ENCODE measurements around the gene FARS2. TPM values are rescaled to one million over a fixed set of nuclear protein-coding genes. Genes with fewer than 3 reads are reported as not detected.

The FARS2 gene
- total RNA-seq, 2 donors from 2014 or later, result 20.7 to 26.4 TPM

- Mint-ChIP-seq H3K27me3 (no peaks in the 10 kb centered on the region), H3K4me3 (no peak overlapping the region), H3K27ac (peak overlapping the region; percentile 19), H3K4me1 (peaks cover 16% of the 10 kb centered on the region), H3K36me3 (ENCODE audit: low read depth) (no peaks in the 10 kb centered on the region)
- ATAC-seq (no peak), DNase-seq (no peak)
- H3K9me3 ChIP-seq (ENCODE audit: control insufficient read depth, low read length, poor library complexity, severe bottlenecking), result no peaks in the 10 kb centered on the region
Measured at GRCh38 chr6:5389086-5389745, 127.9 kb downstream of the FARS2 start.

- DNase-seq, result no peak
- Mint-ChIP-seq H3K4me1 (peaks cover 16% of the 10 kb centered on the region), H3K4me3 (no peak overlapping the region), H3K27ac (no peak overlapping the region), H3K27me3 (no peaks in the 10 kb centered on the region), H3K36me3 (ENCODE audit: low read depth) (no peaks in the 10 kb centered on the region)
- ATAC-seq, result no peak
- no peaks in the 10 kb centered on the region for H3K9me3 ChIP-seq (ENCODE audit: control insufficient read depth, low read length, poor library complexity, severe bottlenecking)
Measured at GRCh38 chr6:5390177-5390576, 128.9 kb downstream of the FARS2 start.

GRCh38 chr6:5394280-5394679 lies 133.0 kb downstream of the FARS2 start:
- no peak overlapping the region for H3K4me3 Mint-ChIP-seq
- no peak overlapping the region for H3K27ac Mint-ChIP-seq
- ATAC-seq (no peak), DNase-seq (no peak)
- H3K4me1 Mint-ChIP-seq, result peaks cover 21% of the 10 kb centered on the region
- no peaks in the 10 kb centered on the region for H3K9me3 ChIP-seq (ENCODE audit: control insufficient read depth, low read length, poor library complexity, severe bottlenecking)
- H3K36me3 Mint-ChIP-seq (ENCODE audit: low read depth), result no peaks in the 10 kb centered on the region
- H3K27me3 Mint-ChIP-seq, result no peaks in the 10 kb centered on the region

GRCh38 chr6:5395719-5396118 lies 134.4 kb downstream of the FARS2 start:
- Mint-ChIP-seq H3K4me3 (no peak overlapping the region), H3K27ac (no peak overlapping the region), H3K27me3 (no peaks in the 10 kb centered on the region)

GRCh38 chr6:5398530-5398929 lies 137.2 kb downstream of the FARS2 start:
- Mint-ChIP-seq H3K27me3 (no peaks in the 10 kb centered on the region), H3K27ac (no peak overlapping the region), H3K4me1 (peaks cover 16% of the 10 kb centered on the region), H3K36me3 (ENCODE audit: low read depth) (peaks cover 2% of the 10 kb centered on the region), H3K4me3 (no peak overlapping the region)
- ATAC-seq (peak; percentile 82), DNase-seq (no peak)
- no peaks in the 10 kb centered on the region for H3K9me3 ChIP-seq (ENCODE audit: control insufficient read depth, low read length, poor library complexity, severe bottlenecking)

More at GRCh38 chr6:5395719-5396118, 134.4 kb downstream of the FARS2 start:
- no peaks in the 10 kb centered on the region for H3K9me3 ChIP-seq (ENCODE audit: control insufficient read depth, low read length, poor library complexity, severe bottlenecking)
- DNase-seq, result no peak
- Mint-ChIP-seq H3K4me1 (peaks cover 25% of the 10 kb centered on the region), H3K36me3 (ENCODE audit: low read depth) (peaks cover 2% of the 10 kb centered on the region)
- ATAC-seq, result no peak

GRCh38 chr6:5399391-5399790 lies 138.1 kb downstream of the FARS2 start:
- Mint-ChIP-seq H3K36me3 (ENCODE audit: low read depth) (peaks cover 2% of the 10 kb centered on the region), H3K4me1 (peaks cover 16% of the 10 kb centered on the region), H3K27ac (no peak overlapping the region), H3K4me3 (no peak overlapping the region), H3K27me3 (no peaks in the 10 kb centered on the region)
- no peaks in the 10 kb centered on the region for H3K9me3 ChIP-seq (ENCODE audit: control insufficient read depth, low read length, poor library complexity, severe bottlenecking)
- no peak for DNase-seq
- no peak for ATAC-seq

GRCh38 chr6:5401845-5402738 lies 140.8 kb downstream of the FARS2 start:
- ATAC-seq, result no peak
- Mint-ChIP-seq H3K36me3 (ENCODE audit: low read depth) (peaks cover 2% of the 10 kb centered on the region), H3K4me1 (peaks cover 11% of the 10 kb centered on the region), H3K27ac (no peak overlapping the region), H3K4me3 (no peak overlapping the region), H3K27me3 (no peaks in the 10 kb centered on the region)
- DNase-seq, result no peak
- no peaks in the 10 kb centered on the region for H3K9me3 ChIP-seq (ENCODE audit: control insufficient read depth, low read length, poor library complexity, severe bottlenecking)

GRCh38 chr6:5403076-5403475 lies 141.8 kb downstream of the FARS2 start:
- no peak for DNase-seq
- H3K36me3 Mint-ChIP-seq (ENCODE audit: low read depth), result peaks cover 3% of the 10 kb centered on the region
- H3K9me3 ChIP-seq (ENCODE audit: control insufficient read depth, low read length, poor library complexity, severe bottlenecking), result no peaks in the 10 kb centered on the region
- H3K27ac Mint-ChIP-seq, result no peak overlapping the region
- H3K4me3 Mint-ChIP-seq, result no peak overlapping the region
- peaks cover 10% of the 10 kb centered on the region for H3K4me1 Mint-ChIP-seq
- no peak for ATAC-seq
- no peaks in the 10 kb centered on the region for H3K27me3 Mint-ChIP-seq

GRCh38 chr6:5403609-5404008 lies 142.3 kb downstream of the FARS2 start:
- DNase-seq, result no peak
- no peak overlapping the region for H3K4me3 Mint-ChIP-seq
- ATAC-seq, result no peak
- H3K36me3 Mint-ChIP-seq (ENCODE audit: low read depth), result peaks cover 5% of the 10 kb centered on the region
- peaks cover 12% of the 10 kb centered on the region for H3K4me1 Mint-ChIP-seq
- H3K9me3 ChIP-seq (ENCODE audit: control insufficient read depth, low read length, poor library complexity, severe bottlenecking), result no peaks in the 10 kb centered on the region
- H3K27me3 Mint-ChIP-seq, result no peaks in the 10 kb centered on the region
- no peak overlapping the region for H3K27ac Mint-ChIP-seq

- no peak overlapping the region for H3K4me3 Mint-ChIP-seq
- no peak for ATAC-seq
- no peak overlapping the region for H3K27ac Mint-ChIP-seq
- H3K4me1 Mint-ChIP-seq, result peaks cover 5% of the 10 kb centered on the region
- H3K27me3 Mint-ChIP-seq, result no peaks in the 10 kb centered on the region
- peaks cover 6% of the 10 kb centered on the region for H3K36me3 Mint-ChIP-seq (ENCODE audit: low read depth)
- H3K9me3 ChIP-seq (ENCODE audit: control insufficient read depth, low read length, poor library complexity, severe bottlenecking), result no peaks in the 10 kb centered on the region
- no peak for DNase-seq
Measured at GRCh38 chr6:5405976-5406375, 144.7 kb downstream of the FARS2 start.

- Mint-ChIP-seq H3K4me1 (peaks cover 9% of the 10 kb centered on the region), H3K4me3 (no peak overlapping the region)
- no peak for ATAC-seq
Measured at GRCh38 chr6:5411414-5411813, 150.1 kb downstream of the FARS2 start.

GRCh38 chr6:5412017-5412416 lies 150.7 kb downstream of the FARS2 start:
- no peak overlapping the region for H3K27ac Mint-ChIP-seq
- peaks cover 13% of the 10 kb centered on the region for H3K36me3 Mint-ChIP-seq (ENCODE audit: low read depth)
- no peaks in the 10 kb centered on the region for H3K27me3 Mint-ChIP-seq
- no peak for DNase-seq
- H3K9me3 ChIP-seq (ENCODE audit: control insufficient read depth, low read length, poor library complexity, severe bottlenecking), result no peaks in the 10 kb centered on the region
- H3K4me3 Mint-ChIP-seq, result no peak overlapping the region
- H3K4me1 Mint-ChIP-seq, result peaks cover 9% of the 10 kb centered on the region
- ATAC-seq, result no peak

More at GRCh38 chr6:5411414-5411813, 150.1 kb downstream of the FARS2 start:
- H3K9me3 ChIP-seq (ENCODE audit: control insufficient read depth, low read length, poor library complexity, severe bottlenecking), result no peaks in the 10 kb centered on the region
- no peak for DNase-seq
- no peak overlapping the region for H3K27ac Mint-ChIP-seq
- H3K27me3 Mint-ChIP-seq, result no peaks in the 10 kb centered on the region
- peaks cover 13% of the 10 kb centered on the region for H3K36me3 Mint-ChIP-seq (ENCODE audit: low read depth)

- no peak overlapping the region for H3K27ac Mint-ChIP-seq
- H3K36me3 Mint-ChIP-seq (ENCODE audit: low read depth), result peaks cover 13% of the 10 kb centered on the region
- H3K27me3 Mint-ChIP-seq, result no peaks in the 10 kb centered on the region
- H3K9me3 ChIP-seq (ENCODE audit: control insufficient read depth, low read length, poor library complexity, severe bottlenecking), result no peaks in the 10 kb centered on the region
- no peak overlapping the region for H3K4me3 Mint-ChIP-seq
- ATAC-seq, result no peak
- no peak for DNase-seq
- peaks cover 9% of the 10 kb centered on the region for H3K4me1 Mint-ChIP-seq
Measured at GRCh38 chr6:5412663-5413062, 151.3 kb downstream of the FARS2 start.

All from T-helper 17 cell (primary cell).